ENCODE results near the gene RNF175. TPM values are rescaled to one million over a fixed set of nuclear protein-coding genes. Genes with fewer than 3 reads are reported as not detected.

RNF175 gene
- 3.3 TPM for total RNA-seq
- polyA plus RNA-seq = 0.27 TPM

DNA sequence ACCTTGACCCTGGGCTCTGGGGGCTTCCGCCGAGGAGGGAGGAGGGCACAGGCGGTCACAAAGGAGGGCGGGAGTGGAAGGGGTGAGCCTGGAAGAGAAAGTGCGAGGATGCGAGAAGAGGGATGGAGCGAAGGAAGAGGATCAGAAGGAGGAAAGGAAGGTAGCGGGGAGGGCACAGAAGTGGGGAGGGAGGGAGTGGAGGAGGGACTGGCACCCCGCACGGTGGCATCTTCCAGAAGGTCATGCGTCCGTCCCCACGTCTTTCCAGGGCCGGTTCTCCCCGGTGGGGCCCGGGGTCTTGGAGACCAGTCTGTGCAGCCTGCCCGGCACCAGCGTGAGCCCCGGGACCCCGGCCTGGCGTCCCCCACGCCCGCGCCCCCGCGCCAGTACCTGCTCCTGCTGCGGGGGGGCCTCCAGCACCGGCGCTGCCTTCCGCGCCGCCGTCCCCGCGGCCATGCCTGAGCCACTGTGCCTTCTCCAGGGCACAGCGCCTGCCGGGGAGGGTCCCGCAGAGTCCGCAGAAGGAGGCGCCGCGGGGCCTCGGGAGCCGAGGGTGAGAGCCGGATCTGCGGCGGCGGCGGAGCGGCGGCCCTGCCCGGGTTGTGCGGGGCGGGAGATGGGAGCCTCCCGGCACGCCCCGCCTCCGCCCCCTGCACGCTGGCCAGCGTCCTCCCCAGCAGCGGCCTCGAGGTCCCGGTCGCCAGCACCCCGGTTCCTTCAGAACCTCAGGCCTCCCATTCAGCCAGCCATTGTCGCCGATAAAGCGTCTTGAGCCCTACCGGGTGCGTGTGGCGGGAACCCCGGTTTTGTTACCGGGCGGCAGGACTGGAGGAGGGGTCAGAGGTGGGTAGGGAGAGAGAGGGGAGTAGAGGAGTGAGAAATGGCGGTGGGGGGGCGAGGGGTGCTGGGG is at the start of gene RNF175:
RNF175 (minus strand) TSS at position 618 of the 910 bp plus-strand sequence; CDS start at position 456, 162 bp downstream.
- Histone ChIP-seq H3K4me3 (ENCODE audit: low read depth, low read length) (peak within 1 kb of the TSS; percentile 61), H3K27ac (ENCODE audit: low read depth) (no peak within 1 kb of the TSS), H3K36me3 (ENCODE audit: insufficient read depth) (no peaks in the 10 kb centered on the region), H3K4me1 (ENCODE audit: insufficient read depth) (peaks cover 1% of the 10 kb centered on the region)
- no peak for DNase-seq (ENCODE audit: extremely low spot score)
- WGBS = 6% methylated on average over 75 of the region's 76 CpGs

DNA sequence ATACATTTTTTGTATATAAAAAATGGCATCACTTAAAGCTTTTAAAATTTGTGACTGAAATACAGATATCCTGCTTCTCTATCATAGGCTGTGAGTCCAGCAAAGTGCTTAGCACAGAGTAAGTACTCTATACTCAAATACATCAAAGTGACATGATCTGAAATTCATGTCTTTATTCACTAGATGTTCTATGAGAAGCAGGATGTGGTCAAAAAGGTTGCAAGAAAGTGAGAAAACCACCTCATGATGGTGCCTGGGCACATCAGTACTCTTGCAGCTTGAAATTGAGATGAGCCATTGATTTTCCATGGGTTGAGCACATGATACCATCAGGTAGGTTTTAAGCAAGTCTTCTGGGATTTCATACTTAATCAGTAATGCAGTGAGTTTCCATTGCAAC is 49.5 kb upstream of the RNF175 start:
- H3K4me1 ChIP-seq (ENCODE audit: insufficient read depth) = no peaks in the 10 kb centered on the region
- H3K27ac ChIP-seq (ENCODE audit: low read depth) = no peak overlapping the region
- H3K36me3 ChIP-seq (ENCODE audit: insufficient read depth) = no peaks in the 10 kb centered on the region
- no peak for DNase-seq (ENCODE audit: extremely low spot score)
- no peak overlapping the region for H3K4me3 ChIP-seq (ENCODE audit: low read depth, low read length)

DNA sequence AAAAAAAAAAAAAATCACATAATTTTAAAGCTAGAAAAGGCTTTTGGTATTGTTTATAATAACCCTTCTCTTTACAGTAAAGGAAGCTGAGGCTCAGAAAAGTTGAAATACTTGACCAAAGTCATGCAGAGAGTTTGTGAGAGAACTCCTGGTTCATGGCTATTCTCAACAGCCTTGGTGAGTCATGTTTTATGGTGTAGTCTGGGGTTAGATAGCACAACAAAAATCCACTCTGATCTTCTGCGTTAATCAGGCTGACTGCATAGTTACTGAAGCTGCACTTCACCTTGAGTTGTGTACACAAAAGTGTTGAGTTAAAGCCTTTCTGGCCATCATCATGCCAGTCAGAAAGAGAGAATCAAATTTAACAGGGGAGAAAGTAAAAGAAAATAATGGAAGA is 48.4 kb upstream of the RNF175 start:
- H3K36me3 ChIP-seq (ENCODE audit: insufficient read depth) = no peaks in the 10 kb centered on the region
- WGBS = 30% methylated on average over 1 of the region's 1 CpG
- no peak for DNase-seq (ENCODE audit: extremely low spot score)
- H3K27ac ChIP-seq (ENCODE audit: low read depth) = no peak overlapping the region
- H3K4me3 ChIP-seq (ENCODE audit: low read depth, low read length) = no peak overlapping the region
- H3K4me1 ChIP-seq (ENCODE audit: insufficient read depth) = no peaks in the 10 kb centered on the region

DNA sequence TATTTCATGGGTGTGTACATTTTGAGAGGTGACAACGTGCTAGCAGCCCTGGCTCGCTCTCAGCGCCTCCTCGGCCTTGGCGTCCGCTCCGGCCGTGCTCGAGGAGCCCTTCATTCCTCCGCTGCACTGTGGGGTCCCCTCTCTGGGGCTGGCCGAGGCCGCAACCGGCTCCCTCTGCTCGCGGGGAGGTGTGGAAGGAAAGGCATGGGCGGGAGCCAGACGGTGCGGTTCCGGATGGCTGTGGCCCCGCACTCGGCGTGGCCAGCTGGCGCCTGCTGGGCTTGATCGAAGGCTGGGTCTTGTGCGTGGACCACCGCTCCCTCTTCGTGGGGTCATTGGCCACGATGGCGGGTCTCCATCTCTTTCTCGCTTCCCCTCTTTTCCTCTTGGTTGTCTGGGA is 46.2 kb upstream of the RNF175 start:
- Histone ChIP-seq H3K4me1 (ENCODE audit: insufficient read depth) (no peaks in the 10 kb centered on the region), H3K4me3 (ENCODE audit: low read depth, low read length) (no peak overlapping the region), H3K36me3 (ENCODE audit: insufficient read depth) (no peaks in the 10 kb centered on the region), H3K27ac (ENCODE audit: low read depth) (no peak overlapping the region)
- 94% methylated on average over 30 of the region's 30 CpGs for WGBS
- no peak for DNase-seq (ENCODE audit: extremely low spot score)

DNA sequence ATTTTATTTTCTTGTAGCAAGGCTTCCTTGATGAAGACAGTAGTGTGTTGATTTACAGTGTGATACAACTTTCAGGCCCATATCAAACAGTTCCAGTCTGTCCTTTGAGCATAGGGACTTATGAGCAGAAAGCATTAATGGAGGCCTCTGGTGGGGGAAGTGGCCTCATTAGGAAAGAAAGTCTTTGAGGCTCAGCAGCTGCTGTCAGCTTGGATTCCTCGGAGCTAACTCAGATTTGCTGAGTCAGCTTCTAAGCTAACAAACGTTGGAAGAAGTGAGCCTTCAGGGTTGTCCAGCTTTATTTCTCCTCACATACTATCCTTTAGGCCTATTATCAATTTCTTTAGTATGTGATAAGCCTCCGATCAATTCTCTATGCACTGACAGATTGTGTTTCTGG is 44.9 kb upstream of the RNF175 start:
- DNase-seq (ENCODE audit: extremely low spot score) = no peak
- H3K4me3 ChIP-seq (ENCODE audit: low read depth, low read length) = no peak overlapping the region
- H3K4me1 ChIP-seq (ENCODE audit: insufficient read depth) = no peaks in the 10 kb centered on the region
- no peaks in the 10 kb centered on the region for H3K36me3 ChIP-seq (ENCODE audit: insufficient read depth)
- 21% methylated on average over 3 of the region's 3 CpGs for WGBS
- no peak overlapping the region for H3K27ac ChIP-seq (ENCODE audit: low read depth)

DNA sequence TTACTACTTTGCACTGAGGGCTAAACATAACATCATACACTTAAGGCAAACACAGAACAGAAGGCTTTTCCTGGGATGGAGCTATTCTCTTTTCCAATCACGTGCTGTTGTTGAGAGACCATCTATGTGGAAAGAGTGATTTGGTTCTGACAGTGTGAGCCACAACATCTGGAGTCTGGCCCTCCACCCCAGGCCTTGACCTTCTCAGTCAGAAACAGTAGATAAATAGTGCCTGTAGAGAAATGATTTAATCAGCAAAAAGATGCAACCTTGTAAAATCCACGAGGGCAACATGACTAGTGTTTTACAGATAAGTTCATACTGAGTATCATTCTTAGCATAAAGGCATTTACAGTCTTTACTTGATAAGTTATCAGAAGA is 39.9 kb upstream of the RNF175 start:
- Histone ChIP-seq H3K36me3 (ENCODE audit: insufficient read depth) (no peaks in the 10 kb centered on the region), H3K4me3 (ENCODE audit: low read depth, low read length) (no peak overlapping the region), H3K27ac (ENCODE audit: low read depth) (no peak overlapping the region), H3K4me1 (ENCODE audit: insufficient read depth) (no peaks in the 10 kb centered on the region)
- DNase-seq (ENCODE audit: extremely low spot score) = no peak
- 35% methylated on average over 2 of the region's 2 CpGs for WGBS

DNA sequence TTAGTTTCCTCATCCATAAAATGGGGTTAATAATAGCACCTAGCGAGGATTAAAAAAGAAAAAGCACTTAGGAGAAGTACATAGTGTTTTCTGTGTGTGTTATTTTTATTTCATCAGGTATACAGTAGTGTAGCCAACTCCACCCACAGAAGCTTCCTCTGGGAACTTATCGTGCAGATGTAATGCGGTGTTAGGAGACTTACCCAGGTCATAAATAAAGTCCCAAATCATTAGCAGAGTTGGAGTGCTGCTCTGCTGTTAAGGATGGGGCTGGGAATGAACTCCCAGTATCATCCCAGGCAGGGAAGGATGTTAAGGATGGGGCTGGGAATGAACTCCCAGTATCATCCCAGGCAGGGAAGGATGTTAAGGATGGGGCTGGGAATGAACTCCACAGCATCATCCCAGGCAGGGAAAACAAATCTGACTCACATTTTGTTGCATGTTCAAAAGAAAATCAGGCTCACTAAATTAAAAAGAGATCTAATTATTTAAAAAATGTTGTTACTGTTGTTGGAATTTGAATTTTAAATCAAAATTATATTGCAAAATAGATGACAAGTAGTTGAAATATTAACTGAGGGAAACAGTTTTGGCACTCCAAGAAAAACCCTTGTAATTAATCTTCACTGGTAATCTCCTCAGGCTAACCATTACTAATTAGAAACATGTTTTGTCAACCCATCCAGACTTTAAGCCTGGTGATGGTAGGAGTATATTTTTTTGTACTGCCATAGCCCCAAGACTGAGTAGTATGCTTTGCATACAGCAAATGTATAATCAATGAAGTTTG is 39.3 kb upstream of the RNF175 start:
- Histone ChIP-seq H3K27ac (ENCODE audit: low read depth) (no peak overlapping the region), H3K36me3 (ENCODE audit: insufficient read depth) (no peaks in the 10 kb centered on the region), H3K4me1 (ENCODE audit: insufficient read depth) (no peaks in the 10 kb centered on the region), H3K4me3 (ENCODE audit: low read depth, low read length) (no peak overlapping the region)
- DNase-seq (ENCODE audit: extremely low spot score) = no peak
- 53% methylated on average over 3 of the region's 3 CpGs for WGBS

DNA sequence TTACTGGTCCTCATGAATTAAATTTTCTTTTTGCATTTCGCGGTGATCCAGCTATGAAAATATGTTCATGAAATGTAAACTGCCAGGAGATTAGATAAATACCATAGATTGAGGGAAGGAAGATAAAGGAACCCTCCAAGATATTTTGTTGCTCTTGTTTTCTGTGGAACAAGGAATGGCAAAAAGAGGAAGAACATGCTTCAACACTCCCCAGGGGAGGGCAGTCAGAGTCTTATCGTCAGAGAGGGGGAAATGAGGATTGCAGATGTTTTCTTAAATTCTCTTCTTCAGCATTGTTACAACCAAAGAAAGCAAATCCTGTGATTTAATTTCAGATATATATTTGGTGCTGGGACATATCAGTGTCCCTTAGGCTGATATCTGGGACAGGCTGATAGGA is 38.6 kb upstream of the RNF175 start:
- DNase-seq (ENCODE audit: extremely low spot score) = no peak
- no peak overlapping the region for H3K4me3 ChIP-seq (ENCODE audit: low read depth, low read length)
- 18% methylated on average over 3 of the region's 3 CpGs for WGBS

DNA sequence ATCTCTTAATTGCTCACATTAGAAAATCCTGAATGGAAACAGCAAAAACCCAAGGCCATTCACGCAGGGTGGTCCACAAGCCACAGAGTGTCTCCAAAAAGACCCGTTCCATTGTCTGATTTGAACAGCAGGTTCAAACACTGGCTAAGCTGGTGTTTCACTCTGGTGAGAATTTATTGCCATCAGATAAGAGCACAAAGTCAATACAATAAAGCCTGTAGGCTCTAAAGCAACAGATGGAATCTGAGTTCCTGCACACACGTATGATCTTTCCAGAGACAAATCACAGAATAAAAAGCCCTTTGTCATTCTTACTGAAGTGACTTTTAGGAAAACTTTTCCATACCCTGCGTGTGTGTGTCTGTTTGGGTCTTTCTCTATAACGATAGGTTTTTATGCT is 34.2 kb upstream of the RNF175 start:
- WGBS = 68% methylated on average over 5 of the region's 5 CpGs
- DNase-seq (ENCODE audit: extremely low spot score) = no peak
- Histone ChIP-seq H3K27ac (ENCODE audit: low read depth) (no peak overlapping the region), H3K36me3 (ENCODE audit: insufficient read depth) (no peaks in the 10 kb centered on the region), H3K4me1 (ENCODE audit: insufficient read depth) (peaks cover under 1% of the 10 kb centered on the region), H3K4me3 (ENCODE audit: low read depth, low read length) (no peak overlapping the region)

More for the DNA sequence above, 38.6 kb upstream of the RNF175 start:
- H3K27ac ChIP-seq (ENCODE audit: low read depth) = no peak overlapping the region
- H3K36me3 ChIP-seq (ENCODE audit: insufficient read depth) = no peaks in the 10 kb centered on the region
- no peaks in the 10 kb centered on the region for H3K4me1 ChIP-seq (ENCODE audit: insufficient read depth)

DNA sequence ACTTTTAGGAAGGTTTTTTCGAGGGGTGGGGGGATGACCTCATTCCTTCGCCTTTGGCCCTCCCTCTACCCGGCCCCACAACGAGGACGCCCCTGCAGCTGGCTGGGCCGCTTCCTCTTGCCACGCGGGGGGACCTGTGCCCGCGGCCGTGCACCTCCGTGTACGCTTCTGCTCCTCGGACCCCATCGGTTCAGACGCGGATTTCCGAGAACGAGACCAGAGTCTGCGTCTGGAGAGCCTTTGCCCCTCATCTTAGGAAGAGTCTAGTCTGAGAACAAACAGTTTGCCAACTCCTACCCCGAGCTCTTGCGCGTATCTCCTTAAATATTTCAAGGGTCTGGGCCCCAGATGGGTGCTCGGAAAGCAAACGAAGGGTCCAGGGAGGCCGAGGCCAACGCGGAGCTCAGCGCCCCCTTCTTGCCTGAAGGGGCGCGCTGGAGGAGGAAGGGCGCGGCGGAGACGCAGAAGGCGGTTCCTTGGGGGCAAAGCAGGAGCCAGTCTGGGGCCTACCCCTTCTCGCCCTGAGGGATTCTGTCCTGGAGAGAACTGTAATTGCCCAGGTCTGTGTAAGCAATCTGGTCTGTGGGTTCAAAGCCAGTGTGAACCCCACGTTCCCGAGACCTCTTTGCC is 32.9 kb upstream of the RNF175 start:
- no peak for DNase-seq (ENCODE audit: extremely low spot score)
- H3K27ac ChIP-seq (ENCODE audit: low read depth) = no peak overlapping the region
- 25% methylated on average over 39 of the region's 39 CpGs for WGBS
- no peak overlapping the region for H3K4me3 ChIP-seq (ENCODE audit: low read depth, low read length)
- H3K36me3 ChIP-seq (ENCODE audit: insufficient read depth) = no peaks in the 10 kb centered on the region
- H3K4me1 ChIP-seq (ENCODE audit: insufficient read depth) = peaks cover 2% of the 10 kb centered on the region

DNA sequence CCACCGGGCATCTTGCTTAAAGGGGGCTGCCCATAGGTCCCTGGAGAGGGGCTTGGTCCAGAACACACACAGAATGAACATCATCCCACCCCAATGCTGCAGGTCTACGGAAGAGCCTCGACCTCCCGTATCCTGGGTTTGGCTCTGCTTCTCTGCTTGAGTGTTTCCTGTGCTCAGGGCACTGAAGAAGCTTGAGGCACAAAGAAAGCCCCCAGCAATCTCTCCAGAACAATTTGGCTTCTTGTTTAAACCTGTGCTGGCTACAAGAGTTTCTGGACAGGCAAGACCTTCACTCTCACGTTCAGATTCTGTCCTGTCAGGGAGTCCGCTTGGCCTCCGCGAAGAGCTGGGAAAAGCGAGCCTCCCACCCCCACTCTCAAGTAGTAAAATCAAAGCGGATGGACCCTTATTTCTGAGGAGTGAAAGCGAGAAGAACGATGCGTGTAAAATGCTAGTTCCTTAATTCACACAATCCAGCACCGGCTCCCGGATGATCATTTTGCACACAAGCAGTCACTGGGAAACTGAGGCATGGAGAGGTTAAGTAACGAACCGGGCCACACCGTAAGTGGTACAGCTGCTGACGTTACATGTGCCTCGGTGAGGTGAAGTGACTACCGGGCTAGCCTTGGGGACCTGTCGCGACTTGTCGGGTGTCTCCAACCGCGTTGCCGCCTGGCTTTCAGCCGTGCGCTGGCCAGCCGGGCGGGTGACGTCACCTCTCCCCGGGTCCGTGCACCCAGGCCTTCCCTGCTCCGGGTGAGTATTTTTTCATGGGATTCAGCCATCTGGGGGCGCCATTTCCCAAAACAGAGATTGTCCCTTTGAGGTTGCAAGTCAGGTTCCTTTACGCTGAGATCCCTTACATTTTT is 32.2 kb upstream of the RNF175 start:
- Histone ChIP-seq H3K4me3 (ENCODE audit: low read depth, low read length) (no peak overlapping the region), H3K27ac (ENCODE audit: low read depth) (no peak overlapping the region), H3K4me1 (ENCODE audit: insufficient read depth) (peaks cover 2% of the 10 kb centered on the region), H3K36me3 (ENCODE audit: insufficient read depth) (no peaks in the 10 kb centered on the region)
- WGBS = 20% methylated on average over 37 of the region's 37 CpGs
- DNase-seq (ENCODE audit: extremely low spot score) = no peak

DNA sequence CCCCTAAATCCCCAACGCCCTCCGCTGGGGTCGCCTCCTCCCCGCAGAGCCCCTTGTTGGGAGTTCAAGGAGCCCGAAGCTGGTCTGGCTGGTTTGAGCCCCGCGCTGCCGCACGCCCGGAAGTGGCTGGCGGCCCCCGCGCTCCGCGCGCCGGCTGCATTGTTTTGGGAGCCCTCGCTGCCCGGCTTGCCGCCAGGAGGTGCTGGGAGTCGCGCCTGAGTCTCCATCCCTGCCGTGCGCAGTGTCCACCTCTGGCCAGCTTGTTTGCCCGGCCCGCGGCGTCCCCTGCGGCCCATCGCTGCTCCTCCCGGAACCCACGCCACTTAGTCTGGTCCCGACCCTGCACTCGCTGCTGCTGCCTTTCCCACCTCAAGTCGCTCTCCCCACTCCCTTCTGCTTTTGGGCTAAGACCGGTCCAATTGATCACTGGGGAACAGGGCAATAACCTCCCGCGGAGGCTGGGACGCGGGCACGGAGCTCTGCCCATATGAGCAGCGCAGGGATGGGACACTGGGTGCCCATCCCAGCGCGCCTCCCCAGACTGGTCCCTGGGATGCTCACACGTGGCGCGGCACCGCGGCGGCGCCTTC is 31.2 kb upstream of the RNF175 start:
- Histone ChIP-seq H3K36me3 (ENCODE audit: insufficient read depth) (no peaks in the 10 kb centered on the region), H3K4me3 (ENCODE audit: low read depth, low read length) (peak overlapping the region; percentile 23), H3K4me1 (ENCODE audit: insufficient read depth) (peaks cover 2% of the 10 kb centered on the region), H3K27ac (ENCODE audit: low read depth) (no peak overlapping the region)
- no peak for DNase-seq (ENCODE audit: extremely low spot score)
- 8% methylated on average over 51 of the region's 51 CpGs for WGBS

DNA sequence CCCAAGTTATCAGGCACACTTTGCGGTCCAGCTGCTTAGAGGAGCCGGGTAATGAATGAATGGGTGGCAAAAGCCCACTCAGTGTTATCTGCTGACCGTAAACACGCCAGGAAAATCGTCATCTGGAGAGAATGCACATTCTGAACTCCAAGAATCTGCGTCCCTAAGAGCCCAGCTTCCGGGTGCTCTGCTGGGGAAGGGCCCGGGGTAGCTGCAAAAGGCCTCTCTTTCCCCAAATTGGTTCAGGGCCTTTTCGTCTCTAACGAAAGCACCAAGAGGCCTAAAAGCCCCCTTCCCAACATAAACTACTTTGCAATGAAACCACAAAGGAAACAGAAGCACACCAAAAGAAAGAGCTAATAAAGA is 30.7 kb upstream of the RNF175 start:
- Histone ChIP-seq H3K4me1 (ENCODE audit: insufficient read depth) (peaks cover 2% of the 10 kb centered on the region), H3K27ac (ENCODE audit: low read depth) (no peak overlapping the region), H3K4me3 (ENCODE audit: low read depth, low read length) (peak overlapping the region; percentile 23), H3K36me3 (ENCODE audit: insufficient read depth) (no peaks in the 10 kb centered on the region)
- no peak for DNase-seq (ENCODE audit: extremely low spot score)
- WGBS = 58% methylated on average over 10 of the region's 10 CpGs
